Fibroblast of lung (primary cell): ENCODE measurements around the gene TCIRG1.

ENCODE experiments used
- CTCF ChIP-seq, 2 donors: IDR thresholded peaks in 1 of 2; conservative IDR thresholded peaks in 1 of 2; 1 replicate in 1 of 2; 2 replicates in 1 of 2; pipeline ENCODE4 v1.5.1; 2011 to 2012; ENCODE audit warnings: low read length in 2 of 2, control low read depth in 1 of 2, inconsistent platforms in 1 of 2, low read depth in 1 of 2, mild to moderate bottlenecking in 1 of 2
- EZH2 ChIP-seq: IDR thresholded peaks from 2 replicates; pipeline ENCODE4 v1.5.1; 2012; ENCODE audit warnings: low read length, control low read depth, mild to moderate bottlenecking; ENCODE audit errors: missing control alignments

- TF ChIP-seq CTCF (conservative IDR thresholded peaks at IDR 0.05 in 1 of 2, IDR thresholded peaks at IDR 0.05 in 1 of 2; ENCODE audit: low read depth in 1 of 2, low read length in 2 of 2) (no peak), EZH2 (no peak)
Measured at GRCh38 chr11:68007498-68008380, 31.1 kb upstream of the TCIRG1 start.
